Muscle of back (tissue), 11 donors: ENCODE measurements around the gene CMTM6. TPM values are rescaled to one million over a fixed set of nuclear protein-coding genes. Genes with fewer than 3 reads are reported as not detected.
"Not testable (repeated sequence)": the region's sequence is repeated elsewhere in the genome, so short reads cannot be mapped to it uniquely, and the experiment has no call there.

ENCODE experiments used
- DNase-seq, 3 donors: peaks; one replicate each; pipeline versions ENCODE4 v3.0.0 to v3.0.0-alpha.2; 2013
- polyA plus RNA-seq, 10 donors: library from polyadenylated mRNA; unstranded; fragments of 120-200 nt; gene quantifications; one replicate each; pipeline ENCODE4 v1.2.1, GENCODE V29; 2013; ENCODE audit not compliant: insufficient read length in 10 of 10

Gene CMTM6
- polyA plus RNA-seq, 10 donors, result 22.1 to 34.6 (median 28.2) TPM

DNA sequence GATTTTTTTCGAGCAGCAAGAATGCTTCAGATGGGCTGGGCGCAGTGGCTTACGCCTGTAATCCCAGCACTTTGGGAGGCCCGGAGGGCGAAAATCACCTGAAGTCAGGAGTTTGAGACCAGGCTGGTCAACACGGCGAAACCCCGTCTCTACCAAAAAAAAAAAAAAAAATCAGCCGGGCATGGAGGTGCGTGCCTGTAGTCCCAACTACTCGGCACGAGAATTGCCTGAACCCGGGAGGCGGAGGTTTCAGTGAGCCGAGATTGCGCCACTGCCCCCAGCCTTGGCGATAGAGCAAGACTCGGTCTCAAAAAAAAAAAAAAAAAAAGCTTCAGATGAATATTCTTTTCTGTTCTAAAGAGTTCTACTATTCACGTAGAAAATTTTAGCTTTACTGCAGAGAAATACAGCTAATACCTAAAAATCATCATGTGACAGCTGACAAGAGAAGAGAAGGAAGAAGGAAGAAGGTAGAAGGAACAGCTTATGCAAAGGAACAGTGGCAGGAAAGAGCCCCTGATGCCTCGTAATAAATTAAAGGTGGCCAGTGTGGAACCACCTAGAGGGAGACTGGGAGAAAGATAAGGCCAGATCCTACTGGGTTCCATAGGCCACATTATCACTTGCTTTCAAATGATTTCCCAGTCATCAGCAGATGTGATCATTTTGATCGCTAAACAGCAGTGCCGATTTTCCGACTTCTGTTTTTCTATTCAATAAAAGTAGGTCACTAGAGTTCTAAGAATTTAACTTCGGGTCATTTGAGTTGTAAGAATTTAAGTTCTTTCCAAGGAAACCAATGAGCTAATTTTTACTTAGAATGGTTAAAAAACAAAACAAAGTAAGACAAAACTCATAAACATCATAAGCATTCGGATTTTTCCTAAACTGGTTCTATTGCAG is 1.5 kb downstream of the CMTM6 start:
- DNase-seq, result no peak

DNA sequence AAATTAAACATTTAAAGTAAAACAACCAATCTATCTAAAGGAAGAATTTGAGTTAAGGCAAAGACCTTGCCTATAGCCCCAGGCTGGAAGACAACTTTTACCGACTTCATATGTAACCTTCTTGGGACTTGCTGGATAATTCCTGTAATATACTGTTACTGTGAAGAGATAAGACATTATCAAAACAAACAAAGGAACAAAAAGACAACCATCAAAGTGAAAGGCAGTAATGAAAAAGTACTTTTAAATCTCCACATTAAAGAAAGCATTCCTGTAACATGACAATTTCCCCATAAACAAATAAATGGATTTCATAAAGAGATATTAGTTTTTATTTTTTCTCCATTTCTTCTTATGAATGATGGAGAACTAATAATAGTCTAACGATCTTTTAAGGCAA is 2.4 kb downstream of the CMTM6 start:
- DNase-seq, result no peak

DNA sequence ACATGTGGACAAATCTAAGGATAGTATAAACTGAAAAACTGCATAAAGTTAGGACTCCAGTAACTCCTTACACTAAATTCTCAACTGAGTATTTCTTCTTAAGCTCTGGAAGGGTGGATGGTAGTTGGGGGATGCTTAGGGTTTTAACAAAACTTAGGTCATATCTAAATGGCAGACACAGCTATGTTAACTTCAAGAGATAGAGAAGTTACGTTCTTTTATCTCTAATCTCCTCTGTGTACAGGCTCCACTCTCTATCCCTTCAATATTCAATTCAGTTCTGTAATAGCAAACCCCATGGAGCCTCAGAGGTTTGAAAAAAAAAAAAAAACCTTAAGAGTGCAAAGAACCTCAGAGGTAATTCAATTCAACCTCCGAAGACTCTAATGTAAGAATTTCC is 3.1 kb downstream of the CMTM6 start:
- DNase-seq, result no peak

DNA sequence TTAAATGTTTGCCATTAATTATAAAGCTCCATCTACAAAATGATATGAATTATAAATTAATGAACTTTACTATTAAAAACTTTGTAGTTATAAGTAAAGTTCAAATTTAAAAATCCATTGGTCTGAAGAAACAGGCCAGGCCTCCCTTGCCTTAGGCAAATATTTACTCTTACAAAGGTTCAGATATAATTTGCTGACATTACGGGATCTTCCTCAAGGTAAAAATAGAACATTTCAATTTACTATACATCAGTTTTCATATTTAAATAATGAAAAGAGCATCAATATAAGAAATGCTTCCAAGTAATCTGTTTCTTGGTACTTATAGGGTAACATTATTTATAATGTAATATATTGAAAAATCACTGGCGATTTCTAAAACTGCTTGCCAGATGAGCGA is 3.7 kb downstream of the CMTM6 start:
- no peak for DNase-seq

DNA sequence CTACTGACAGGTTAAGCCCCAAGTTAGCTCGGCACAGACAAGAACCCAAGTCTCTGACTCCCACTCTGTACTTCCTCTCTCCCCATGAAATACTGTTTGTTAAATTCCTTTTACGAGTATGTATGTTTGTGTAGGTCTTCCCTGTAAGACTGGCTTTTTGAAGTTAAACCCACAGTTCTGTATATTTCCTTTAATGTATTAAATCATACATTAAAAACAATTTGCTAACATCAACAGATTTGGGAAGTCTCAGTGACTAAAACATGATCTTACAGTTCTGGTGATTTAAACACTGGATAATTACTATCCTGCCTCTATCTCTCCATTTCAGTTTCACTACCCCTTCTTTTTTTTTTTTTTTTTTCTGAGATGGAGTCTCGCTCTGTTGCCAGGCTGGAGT is 4.4 kb downstream of the CMTM6 start:
- DNase-seq, result no peak

DNA sequence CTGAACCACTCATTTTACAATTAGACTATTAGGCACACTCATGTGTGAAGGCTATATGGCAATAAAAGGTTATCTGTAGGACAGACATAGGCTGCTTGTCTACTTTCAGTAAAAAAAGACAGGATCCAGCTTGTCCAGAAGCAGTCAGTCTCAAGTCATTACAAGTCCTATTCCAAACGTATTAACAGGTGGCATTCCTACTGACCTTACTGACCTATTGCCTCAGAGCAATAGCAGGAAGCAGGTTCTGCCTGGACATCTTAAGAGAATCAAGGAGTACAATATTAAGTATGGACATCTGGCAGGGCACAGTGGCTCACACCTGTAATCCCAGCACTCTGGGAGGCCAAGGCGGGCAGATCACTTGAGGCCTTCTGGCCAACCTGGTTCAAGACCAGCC is 7.0 kb downstream of the CMTM6 start:
- no peak for DNase-seq

DNA sequence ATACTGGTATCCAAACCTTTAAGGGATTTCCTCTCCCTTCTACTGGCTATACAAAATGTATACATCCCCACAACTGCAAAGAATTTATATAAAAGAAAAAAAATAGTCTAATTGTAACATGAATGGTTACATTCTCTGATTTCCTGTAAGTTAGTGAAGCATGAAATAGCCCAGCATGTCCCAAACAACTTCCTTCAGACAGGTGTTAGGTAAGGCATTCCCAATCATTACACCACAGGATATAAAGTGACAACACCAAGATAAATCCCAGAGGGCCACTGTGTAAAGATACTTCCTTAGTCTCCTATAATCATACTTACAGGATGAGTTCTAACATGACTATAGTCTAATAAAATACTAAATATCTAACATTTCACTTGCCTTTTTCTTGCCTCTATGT is 7.6 kb downstream of the CMTM6 start:
- no peak for DNase-seq

DNA sequence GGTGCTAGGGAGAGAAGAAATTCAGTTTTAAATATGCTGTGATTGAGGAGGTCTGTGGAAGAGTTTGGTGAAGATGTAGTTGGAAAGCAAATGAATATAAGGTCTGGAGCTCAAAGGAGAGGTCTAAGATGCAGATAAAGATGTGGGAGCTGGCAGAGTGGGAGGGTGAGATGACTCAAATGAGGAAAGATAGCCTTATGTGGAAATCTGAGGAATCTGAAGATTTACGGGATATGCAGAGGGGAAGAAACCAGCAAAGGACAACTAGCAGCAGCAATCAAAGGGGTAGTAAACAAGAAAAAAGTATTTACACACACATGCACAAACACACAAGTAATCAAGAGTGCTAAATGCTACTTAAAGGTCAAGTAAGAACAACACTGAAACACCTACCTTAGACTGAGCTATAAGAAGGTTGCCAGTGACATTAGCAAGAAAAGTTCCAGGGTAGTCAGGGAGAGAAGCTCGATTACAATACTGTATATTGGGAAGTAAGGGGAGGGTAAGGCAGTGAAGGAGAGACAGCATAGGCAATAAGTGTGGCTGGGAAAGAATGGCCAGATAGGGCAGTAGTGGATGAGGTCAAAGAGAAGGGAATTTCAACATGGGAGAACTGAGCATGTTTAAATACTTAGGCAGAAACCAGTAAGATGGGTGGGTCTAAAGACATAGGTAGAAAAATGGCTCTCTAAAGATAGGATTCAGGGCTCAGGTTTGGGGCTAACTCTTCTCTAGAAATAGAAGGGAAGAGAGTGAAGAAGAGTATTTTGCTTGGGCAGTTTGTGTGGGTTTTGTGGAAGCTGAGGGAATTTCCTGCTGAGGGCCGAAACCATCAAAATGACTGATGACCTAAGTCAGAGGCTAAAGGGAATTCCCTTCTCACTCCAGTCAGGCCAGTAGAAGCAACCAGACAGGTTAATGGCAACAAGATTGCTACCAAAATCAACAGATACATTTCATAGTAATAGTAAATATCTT is 8.9 kb downstream of the CMTM6 start:
- no peak for DNase-seq

DNA sequence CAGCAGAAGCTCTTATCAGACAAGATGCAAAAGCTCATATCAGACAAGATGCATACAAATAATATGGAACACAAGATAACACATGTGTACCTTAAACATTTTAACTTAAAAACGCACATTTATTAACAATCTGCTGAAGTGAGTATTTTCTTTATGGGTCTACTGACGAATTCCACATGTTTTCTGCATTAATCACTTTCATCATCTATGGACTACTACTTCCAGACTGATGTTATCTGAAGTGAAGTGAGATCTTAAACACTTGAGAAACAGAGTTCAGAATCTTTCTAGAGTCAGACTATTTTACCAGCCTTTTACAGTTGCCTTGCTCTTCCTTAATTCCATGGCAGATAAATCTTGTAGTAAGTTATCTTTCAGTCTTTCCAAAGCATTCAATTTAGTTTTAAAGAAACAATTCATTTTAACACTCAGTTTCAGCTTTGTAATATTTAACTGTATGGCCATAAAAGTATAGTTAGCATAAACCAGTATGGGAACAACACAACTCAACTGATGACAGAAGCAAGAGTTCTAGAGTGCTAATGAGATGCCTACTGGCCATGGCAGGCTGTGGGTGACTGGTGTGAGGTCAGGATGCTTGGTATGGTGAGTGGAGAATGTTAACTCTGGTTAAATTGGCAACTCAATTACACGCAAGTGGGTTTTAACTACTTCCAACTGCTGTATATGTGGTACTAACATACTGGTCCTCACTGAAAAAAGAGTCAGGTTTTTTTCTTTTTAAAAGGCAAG is 9.8 kb downstream of the CMTM6 start:
- DNase-seq, result no peak

DNA sequence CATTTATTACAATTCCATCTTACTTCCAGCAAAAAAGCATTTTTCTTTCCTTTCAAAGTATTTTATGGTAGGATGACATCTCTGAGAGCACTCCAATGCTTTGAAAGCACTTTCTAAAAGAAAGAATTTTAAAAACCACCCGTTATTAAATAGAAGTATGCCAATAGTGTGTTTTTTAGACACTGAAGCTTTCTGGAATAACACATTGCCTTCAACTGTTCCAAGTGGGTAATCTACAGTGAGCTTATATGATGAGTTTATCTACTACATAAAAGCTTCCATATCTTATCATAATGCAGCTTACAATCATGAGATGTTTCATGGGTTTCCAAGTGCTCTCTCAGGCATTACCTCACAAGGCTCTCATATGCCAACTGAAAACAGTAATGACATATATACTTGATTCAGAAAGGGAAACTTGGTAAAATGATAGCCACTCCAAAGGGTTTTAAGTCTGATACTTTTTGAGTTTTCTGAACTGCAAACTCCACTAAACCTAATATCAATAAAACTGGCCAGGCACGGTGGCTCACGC is 14.1 kb downstream of the CMTM6 start:
- DNase-seq, result no peak

DNA sequence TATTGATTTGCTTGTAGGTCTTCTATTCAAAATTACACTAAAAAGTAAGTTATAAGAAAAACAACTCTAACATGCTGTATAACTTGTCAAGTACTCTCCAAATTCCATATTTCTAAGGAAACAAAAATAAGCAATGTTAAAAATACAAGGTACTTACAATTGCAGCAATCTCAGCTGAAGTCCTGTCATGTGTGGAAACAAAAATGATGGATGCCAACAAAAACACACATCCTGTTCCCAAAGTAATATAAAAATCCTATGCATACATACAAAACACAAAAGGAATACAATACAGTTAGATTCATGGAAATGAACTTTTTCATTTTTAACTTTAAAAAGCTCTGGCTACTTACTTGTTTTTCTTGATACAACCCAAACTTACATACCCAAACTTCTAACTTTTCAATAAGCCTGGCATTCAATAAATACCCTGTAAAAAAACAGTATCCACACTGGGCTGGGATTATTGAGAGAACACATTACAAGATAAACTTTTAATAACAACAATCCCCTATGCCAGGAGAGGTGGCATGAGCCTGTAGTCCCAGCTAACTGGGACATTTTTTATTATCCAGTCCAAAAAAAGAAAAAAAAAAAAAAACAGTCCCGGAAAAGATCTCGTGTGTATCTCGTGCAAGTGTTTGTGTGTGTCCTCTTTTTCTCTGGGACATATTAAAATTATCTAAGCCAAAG is 14.7 kb downstream of the CMTM6 start:
- DNase-seq, result no peak

DNA sequence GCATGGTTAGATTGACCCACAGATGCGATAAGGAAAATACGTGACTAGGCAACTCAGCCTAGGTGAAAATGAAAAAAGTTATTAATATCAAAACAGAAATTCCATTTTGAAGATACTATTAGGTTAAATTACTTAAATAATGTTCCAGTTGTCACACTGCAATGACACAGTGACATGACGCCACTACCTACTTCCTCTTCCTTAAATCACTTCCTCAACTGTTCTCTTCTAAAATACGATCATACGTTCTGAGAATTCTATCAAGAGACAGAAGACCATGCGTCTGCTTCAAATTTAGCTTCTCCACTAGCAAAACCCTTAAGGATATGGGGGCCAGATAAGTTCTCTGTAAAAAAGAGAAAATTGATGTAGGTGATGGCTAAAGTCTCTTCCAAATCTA is 18.2 kb downstream of the CMTM6 start:
- peak in 1 of 3 donors; percentile 22 for DNase-seq

DNA sequence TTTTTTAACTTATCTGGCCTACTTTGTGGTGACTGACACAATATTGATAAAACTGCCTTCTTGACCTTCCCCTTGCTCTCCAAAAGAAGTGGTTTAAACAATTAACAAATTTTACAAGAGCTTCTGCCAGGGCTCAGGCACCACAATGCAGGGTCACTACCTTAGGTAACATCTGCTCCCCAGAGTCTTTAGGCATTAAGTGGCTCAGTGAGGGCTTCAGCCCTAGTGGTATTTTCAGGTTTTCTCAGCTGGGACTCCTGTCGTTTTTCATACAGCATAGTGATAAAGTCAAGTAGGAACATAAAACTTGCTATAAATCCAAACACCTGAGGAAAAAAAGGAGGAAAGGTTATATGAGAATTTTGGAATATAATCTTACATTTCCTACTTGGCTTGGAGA is 18.9 kb downstream of the CMTM6 start:
- DNase-seq, result no peak

DNA sequence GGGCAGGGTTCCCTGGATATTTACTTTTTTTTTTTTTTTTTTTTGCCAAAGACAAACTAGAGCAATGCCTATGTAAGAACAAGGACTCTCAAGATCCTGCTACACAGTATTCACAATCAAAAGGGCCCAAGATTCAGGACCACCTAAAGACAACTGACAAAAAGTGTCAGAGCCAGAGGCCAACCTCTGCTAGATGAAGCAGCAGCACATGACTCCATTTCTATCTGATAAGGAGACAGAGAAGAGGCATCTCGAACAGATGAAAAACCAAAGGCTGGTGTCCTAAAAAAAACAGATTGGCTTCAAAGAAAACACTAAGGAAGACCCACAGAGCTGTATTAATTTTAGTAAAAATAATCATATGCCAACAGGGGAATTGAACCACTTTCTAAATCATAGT is 20.0 kb downstream of the CMTM6 start:
- no peak for DNase-seq

DNA sequence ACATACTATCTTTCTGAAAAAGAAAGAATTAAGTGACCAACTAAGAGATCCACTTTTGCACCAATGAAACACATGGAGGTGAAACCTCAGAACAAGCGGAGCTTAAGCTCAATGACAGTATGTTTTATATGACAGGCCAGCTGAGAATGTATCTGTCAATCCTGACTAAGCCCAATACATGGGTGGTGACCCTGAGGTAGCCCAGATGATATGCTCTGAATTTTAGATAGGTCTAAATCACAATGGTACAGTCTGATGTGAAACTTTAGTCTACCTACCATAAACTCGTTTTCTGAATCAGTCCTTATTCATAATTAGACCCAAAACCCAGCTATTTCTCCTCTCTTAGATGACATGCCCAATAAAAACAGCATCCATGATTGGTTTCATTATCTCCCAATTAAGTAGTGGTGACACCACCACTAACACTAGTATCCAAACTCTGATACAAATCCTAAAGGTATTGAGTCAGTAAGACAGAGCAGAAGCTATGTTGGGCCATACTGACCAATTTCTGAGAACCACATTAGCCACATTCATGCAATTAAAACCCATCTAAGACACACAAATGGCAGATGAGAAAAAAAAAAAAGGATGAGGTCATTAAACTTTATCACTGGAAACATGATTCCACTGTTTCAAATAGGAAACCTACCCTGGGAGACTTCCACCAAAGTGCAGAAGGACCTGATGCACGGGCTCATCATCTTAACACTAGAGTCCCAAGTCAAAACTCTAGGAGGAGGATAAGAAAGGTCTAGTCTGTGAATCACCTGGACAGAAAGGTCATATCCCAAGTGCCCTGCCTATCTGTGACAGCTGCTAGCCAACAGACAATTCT is 20.6 kb downstream of the CMTM6 start:
- DNase-seq, result no peak

DNA sequence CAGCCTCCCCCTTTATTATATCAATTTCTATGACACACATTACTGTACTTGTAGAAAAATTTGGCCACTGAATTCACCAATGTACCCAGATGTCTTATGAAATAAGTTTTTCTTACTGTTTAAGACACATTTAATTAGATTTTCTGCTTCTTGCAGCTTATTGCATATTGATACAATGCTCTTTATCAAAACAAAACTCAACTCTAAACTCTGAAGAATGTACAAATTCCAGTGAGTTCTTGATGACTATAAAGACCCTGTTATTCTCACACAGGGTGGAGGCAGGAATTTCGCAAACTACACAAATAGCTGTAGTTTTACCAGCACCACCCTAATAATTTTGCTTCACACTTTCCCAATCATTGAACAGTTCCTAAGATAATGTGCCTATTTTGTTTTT is 22.0 kb downstream of the CMTM6 start:
- DNase-seq, result no peak

DNA sequence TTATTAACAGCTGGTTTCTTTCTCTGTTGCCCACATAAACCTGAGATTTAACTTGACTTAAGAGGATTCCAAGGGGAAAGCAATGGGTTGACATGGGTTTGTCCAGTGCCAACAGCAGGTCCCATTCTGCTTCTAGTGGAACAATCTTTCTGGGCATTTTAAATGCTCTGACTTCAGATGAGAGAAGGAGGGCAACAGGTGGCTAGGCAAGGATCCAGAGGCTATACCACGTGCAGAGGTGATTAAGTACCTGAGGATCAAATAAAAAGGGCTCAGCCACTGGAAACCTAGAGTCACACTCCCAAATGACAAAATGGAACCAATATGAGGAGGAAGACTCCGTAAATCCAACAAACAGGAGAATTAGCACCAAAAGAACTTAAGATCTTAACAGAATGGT is 28.5 kb downstream of the CMTM6 start:
- DNase-seq, result no peak

DNA sequence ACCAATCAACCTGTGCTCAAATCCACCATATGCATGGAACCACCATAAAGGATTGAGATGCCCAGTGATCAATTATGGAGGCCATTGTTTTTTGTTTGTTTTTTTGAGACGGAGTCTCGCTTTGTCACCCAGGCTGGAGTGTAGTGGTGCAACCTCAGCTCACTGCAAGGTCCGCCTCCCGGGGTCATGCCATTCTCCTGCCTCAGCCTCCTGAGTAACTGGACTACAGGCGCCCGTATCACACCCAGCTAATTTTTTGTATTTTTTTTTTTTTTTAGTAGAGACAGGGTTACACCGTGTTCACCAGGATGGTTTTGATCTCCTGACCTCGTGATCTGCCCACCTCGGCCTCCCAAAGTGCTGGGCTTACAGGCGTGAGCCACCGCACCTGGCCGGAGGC is 30.5 kb downstream of the CMTM6 start:
- DNase-seq, result not testable (repeated sequence)

DNA sequence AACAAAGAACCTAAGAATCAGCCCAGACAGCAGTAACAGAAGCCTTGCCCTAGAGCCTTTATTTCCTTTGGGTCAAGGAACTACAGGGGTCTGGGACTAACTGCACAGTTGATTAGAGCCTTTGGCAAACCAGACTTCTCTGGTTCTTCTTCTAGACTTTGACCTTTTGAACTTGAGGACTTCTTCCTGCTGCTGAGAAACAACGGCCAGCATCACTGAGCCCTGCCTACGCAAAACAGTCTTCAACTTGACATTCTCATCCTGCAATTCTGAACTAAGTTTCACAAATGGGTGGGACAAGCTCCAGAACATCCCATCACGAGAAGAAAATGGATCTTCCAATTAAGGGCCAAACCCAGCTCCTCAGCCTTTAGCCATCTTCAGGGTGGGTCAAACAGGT is 31.4 kb downstream of the CMTM6 start:
- no peak for DNase-seq

DNA sequence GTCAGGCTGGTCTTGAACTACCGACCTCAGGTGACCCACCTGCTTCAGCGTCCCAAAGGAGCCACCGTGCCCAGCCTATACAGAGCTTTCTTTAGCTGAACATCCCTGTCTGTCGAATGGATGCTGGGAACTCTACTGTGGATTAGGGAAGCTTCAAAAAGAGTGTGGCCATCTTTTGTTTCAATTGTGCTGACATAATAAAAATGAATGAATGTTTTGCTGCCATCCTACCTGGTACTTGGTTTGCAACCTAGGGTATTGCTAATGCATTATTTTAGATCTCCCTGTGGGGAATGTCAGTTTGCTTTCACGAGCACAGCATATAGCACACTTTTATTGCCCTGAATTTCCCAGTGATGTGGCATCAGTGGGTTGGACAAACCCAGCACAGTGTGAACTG is 32.3 kb downstream of the CMTM6 start:
- no peak for DNase-seq
